CD4-positive, alpha-beta T cell treated with Interleukin-6 for 4 hours (primary cell): ENCODE measurements around the gene BMPR1B.
"Not testable (repeated sequence)": the region's sequence is repeated elsewhere in the genome, so short reads cannot be mapped to it uniquely, and the experiment has no call there.

Experiments used
- DNase-seq: peaks from one replicate; pipeline ENCODE4 v3.0.0-alpha.2; 2020; ENCODE audit warnings: mixed read lengths

The BMPR1B gene

DNA sequence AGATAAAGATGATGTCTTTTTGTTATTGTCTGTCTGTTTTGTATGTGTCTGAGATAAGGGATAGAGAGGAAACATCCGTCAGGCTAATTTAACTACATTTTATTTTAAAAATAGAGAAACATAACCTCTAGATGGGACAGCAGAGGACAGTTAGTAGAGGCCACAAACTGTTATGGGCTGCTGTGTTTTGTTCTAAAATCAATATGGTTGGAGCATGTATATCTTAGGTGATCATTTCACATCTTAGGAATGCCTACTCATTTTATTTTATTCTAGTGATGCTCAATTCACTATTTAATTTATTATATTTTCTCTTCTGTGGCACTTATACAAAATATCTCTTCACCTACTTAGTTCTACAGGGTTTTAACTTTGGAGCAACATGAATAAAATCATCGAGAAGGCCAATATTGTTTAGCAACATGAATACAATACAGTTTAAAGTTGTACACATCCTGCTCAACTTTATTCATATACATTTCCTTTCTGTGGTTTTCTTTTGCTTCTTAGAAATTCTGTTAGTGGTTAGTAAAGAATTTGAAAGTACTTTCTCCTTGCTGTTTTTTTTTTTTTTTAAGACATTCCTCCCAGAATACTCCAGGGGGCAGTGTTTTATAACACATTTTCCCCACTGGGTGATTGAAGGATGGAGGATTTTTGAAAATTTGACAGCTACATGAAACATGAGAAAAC lies 398.1 kb downstream of the BMPR1B start:
- no peak for DNase-seq

DNA sequence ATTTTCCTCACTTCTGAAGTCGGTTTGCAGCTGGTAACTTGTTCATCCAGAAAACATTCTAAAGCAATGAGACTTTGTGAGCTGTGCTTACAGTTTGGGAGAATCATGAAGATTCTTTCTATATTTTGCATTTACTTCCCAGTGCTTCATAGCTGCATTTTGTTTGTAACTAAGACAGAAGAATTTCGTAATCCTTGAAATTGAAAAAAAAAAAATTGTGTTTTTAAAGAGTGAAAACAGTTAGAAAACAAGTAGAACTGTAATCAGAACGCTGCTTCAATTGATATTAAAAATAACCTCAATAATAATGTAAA lies 398.7 kb downstream of the BMPR1B start:
- DNase-seq: no peak

DNA sequence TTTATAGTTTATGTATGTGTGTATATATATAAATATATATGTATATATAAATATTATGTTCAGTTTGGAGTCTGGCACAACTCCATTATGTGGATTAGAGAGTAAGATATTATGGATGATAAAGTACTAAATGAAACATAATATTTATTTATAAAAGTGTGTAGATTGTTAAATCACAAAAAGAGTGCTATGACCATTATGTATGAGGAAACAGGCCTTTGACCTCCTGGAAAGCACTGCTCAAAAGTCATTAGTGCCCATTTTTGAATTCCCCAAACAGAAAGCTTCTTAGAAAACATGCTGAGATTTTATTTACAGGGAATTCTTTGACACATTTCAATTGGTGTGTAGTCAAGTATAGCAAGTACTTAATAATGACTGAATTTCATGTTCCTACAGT lies 399.8 kb downstream of the BMPR1B start:
- DNase-seq: no peak

DNA sequence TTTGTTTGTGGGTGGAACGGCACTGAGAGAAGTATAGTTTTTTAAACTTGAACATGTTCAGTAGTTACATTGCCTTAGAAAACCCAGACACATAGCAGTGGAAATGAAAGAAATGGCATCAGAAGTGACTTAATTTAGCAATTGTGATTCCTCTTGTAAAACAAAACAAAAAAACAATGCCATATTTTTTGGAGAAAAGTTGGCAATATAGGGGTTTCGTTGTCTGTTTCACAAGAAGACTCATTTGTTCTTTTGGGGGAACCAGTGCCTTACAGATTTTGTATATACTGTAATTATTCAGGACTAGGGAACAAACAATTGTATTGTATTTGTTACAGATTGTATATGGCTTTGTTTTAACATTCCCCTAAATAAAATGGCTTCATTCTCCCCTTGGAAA lies 400.3 kb downstream of the BMPR1B start:
- DNase-seq: no peak

DNA sequence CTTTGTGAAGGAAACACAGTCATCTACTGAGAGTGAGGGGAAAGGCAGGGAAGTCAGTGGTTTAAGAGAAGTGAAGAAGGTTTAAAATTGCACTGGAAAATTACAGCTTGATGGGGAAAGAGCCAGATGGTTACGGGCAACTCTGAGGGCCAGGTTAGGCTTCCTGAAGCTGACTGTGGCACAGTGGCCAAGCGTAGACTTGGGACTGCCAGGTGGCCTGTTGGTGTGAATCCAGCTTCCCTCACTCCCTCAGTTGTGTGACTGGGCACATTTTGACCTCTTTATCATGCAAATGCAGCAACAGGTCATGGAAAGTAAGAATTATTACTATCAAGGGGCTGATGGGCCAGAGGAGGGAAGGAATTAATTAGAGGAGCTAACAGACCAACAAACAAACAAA lies 400.9 kb downstream of the BMPR1B start:
- no peak for DNase-seq

DNA sequence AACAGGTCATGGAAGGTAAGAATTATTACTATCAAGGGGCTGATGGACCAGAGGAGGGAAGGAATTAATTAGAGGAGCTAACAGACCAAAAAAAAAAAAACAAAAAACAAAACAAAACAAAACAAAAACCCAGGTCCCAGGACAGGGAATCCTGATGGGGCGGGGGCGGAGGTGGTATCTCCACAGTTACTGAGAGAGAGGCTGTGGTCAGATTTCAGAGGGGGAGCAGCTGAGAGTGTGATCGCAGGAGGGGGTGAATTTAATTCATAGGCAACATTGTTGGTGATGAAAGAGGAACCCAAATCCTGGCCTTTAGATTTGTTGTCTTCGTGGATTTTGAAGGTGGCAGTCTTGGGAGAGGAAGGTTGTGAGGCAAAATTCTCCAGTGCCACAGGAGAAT lies 401.6 kb downstream of the BMPR1B start:
- no peak for DNase-seq

DNA sequence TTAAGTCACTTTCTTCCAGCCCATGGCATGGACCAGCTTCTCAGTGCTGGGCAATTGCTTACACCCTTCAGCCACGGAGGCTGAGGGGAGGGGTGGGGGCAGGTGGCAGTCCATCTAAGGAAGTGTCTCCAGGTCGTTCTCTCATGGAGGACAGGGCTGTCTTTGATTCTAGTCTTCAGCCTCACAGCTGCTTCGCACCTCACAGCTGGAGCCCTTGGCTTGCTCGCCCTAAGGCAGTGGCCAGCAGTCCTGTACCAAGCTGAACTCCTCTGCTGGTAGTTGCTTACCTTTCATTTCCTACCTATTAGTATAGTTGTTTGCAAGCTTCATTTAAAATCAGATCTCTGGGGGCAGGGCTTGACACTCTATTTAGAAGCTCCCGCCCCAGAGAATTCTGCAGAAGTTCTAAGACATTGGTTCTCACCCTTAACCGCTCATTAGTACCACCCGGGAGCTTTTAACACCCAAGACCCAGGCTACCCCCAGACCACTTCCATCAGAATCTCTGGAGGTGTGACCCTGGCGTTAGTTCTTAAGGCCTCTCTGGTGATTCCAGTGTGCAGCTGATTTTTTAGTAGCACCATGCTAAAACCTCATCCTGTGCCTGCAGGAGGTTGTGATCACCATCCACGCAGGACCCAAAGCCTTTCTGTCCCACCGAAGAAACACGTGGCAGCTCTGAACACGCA lies 404.2 kb downstream of the BMPR1B start:
- DNase-seq: no peak

DNA sequence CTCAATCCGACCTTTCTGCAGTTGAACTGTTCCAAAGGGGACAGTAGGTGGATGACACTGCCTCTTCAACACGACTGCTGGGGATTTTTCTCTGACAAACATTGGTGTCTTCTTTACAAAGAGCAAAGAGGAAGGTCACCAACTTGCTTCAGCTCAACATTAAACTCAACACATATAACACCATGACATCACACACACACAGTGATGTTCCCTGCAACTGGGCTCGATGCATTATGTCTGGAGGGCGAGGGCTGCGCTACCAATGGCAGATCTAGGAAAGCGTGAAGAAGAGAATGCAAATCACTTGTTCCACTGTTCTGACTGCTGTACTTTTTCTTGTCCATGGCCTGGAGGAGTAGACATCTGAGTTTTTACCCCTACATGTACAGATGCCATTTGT lies 405.1 kb downstream of the BMPR1B start:
- no peak for DNase-seq

DNA sequence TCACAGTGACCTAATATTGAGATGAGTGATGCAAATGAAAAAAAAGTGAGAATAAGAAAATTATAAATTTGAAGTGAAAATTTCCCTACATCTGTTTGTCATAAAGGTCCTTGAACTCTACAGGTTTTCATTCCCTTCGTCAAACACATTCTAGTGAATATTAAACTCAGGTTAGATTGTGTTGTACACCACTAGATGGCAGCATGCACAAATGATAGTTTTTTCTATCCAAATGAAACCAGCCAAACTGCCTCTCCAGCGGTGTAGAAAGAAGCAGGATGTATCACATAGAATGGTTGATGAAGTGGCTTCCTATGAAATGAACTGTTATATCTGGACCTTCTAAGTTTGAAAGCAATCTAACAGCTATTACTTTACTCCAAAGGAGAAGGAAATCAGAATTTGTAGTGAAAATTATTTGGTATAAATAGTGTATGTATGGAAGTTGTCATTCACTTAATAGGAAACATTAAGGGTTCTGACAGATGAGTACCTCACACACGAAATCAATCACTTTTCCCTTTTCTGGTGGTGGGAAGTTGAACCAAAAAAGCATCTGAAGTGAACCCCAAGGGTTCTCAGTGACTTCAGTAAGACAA lies 408.3 kb downstream of the BMPR1B start:
- peak; percentile 34 for DNase-seq

DNA sequence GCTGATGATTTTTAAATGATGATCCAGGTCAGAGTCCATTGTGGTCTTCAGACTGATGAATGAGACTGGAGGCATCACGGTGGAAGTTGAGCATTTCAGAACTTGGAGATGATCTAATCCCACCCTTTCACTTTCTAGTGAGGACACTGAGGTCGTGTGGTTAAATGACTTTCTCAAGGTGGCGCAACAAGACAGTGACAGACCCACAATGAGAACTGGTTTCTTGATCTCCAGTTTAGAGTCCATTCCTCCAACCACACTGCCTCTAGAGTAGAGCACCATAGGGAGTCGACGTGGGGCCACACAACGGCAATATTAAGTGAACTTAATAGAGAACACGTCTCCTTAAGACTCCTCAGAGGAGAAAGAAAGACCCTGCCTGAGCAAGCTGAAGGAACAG lies 410.1 kb downstream of the BMPR1B start:
- DNase-seq: no peak

DNA sequence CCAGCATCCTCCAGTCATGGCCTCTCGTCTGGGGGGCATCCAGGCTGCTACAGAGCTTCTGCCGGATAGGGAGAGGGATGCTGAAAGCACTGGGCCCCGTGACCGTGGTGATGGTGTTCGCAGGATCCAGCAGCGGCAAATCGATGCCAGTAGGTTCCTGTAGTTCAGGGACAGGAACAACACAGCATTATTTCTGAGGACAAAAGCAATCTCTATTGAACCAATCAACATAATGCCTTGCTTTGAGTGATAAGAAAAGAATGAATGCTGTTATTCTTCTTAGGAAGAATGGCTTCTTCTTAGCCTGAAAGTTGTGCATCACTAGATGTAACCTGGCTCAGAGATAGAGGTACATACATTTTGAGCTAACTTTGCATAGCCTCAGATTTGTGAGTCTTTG lies 412.4 kb downstream of the BMPR1B start:
- DNase-seq: no peak

DNA sequence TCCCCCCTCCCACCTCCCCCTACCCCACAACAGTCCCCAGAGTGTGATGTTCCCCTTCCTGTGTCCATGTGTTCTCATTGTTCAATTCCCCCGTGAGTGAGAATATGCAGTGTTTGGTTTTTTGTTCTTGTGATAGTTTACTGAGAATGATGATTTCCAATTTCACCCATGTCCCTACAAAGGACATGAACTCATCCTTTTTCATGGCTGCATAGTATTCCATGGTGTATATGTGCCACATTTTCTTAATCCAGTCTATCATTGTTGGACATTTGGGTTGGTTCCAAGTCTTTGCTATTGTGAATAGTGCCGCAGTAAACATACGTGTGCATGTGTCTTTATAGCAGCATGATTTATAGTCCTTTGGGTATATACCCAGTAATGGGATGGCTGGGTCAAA lies 413.6 kb downstream of the BMPR1B start:
- not testable (repeated sequence) for DNase-seq

DNA sequence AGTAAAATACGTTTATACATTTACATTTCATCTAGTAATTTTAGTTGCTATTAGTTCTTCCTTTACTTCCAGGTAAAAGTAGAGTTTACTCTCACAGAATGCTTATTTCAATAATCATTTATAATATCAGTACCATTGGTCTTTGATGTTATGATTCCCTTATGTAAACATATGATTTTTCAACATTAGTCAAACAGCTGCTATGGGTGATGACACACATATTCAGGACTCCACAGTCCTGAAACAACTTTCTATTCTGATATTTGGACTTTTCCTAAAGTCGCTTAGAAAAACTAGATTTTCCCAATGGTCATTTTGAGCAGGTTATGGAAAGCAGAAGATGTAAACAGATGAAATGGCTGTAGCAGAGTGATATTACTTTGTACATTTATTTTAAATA lies 421.2 kb downstream of the BMPR1B start:
- no peak for DNase-seq

DNA sequence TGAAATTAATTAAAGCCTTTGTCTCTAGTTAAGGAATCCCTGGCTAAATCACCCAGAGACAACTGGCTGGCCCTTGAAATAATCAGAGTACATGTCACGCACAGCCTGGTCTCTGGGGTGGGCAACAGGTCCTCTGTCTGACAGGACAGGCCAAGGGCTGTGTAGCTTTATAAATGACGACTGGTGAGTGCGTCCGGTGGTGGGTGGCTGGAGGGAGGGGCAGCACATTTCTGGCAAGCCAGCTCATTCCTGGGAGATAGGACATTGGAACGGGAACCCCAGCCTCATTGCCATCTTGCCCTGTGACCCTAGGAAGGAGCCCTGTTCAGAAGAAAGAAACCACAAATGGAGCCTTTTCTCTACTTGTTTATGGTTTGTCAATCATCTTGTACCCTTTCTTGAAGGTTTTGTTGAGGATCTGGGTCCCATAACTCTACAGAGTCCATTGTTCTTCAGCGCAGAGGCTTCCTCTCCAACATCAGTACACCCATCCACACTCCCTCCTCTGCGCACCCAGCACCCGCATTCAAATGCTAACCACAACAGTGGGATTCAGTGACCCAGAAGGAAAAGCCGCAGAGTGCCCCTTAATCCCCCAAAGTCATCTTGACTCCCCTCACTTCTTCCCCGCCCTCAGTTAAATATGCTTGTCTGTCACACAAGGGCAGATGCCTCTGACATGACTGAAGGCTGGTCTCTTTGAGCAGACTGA lies 422.9 kb downstream of the BMPR1B start:
- DNase-seq: no peak

DNA sequence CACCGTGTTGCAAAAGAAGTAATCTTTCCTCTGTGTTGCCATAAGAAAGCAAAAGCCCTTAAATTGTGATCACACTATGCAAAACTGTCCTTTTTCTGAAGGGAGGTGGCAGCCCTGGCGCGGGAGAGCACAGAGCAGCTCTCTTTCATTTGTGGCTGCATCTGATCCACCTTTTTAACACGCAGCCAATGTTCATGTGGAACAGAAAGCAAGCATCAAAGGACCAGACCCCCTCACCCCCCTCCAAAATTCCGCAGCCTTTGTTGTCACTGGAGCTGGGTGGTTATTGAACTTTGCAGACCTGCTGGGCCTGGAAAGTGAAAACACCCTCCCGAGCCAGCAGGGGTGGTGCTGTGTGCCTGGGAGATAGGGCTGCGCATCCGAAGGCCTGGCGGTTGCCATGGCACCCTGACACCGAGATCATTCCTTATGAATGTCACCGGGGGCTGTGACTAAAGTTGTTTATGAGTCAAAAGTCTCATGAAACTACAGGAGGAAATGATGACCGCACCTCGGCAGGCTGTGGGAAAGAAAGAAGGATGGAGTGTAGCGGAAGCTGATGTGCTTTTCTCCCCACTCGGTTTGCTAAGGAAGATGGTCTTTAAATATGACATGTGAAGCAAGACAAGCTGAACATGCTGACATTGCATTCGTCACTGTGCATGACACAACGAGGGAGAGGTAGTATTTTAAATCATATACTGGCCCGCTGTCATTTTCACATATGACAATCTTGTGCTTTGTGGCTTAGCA lies 423.7 kb downstream of the BMPR1B start:
- peak; percentile 38 for DNase-seq

DNA sequence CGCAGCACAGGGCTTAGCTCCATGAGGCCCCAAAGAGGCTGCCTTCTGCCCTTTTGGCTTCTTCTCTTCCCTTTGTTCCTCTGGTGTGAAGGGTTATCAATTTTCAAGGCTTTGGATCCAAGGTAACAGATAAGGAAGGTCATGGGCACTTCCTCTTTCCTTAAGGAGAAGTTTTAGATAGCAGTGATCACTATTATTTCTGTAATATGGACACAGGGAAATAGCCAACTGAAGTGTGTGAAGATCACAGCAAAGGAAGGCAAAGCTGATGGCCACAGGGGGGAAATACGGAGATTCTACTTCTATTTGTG lies 424.2 kb downstream of the BMPR1B start:
- no peak for DNase-seq

DNA sequence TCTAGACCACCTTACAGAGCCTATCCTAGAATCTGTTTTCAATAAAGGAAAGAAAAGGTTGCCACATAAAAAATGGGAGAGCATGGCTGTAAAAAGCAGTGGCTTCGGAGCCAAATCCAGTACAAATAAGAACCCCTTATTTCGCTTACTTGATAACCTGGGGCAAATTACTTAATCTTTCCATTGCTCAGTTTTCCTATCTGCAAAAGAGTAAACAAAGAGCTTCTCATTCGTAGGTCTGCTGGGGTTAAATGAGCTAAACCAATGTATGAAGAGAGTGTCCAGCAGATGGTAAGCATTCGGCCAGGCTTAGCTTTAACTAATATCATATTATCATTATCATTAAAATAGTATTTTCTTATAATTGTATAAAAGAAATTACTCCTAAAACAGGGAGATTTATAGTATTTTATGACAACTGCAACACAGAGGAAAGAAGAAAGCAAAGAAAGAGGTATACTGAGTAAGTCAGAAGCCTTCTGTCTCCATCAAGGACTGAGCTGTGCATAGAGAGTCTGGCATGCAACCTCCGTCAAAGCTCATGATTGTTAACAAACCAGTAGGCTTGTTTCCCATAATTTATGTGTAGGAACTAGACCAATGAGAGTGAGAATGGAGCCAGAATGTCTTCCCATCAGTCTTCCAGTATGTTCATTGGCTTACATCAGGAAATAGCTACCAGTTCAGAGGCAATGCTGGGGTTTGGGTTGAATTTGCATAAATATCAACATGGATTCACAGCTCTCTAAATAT lies 426.1 kb downstream of the BMPR1B start:
- no peak for DNase-seq

DNA sequence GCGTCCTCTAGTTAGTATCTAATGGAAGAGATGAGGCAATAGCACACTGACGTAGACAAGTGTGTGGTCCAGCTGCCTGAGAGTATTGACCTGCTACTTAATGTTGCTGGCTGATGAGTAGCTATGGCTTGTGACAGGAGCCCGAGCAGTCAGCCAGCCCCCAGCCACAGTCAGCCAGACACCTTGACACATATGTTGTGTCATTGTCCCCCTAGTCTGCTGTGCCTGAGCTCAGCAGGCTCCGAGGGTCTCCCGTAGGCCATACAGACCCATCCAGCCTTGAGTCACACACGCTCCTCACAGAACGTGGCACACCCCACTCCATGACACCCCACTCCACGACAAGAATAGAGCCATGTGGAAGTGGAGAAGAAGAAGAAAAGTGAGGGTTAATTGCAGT lies 428.9 kb downstream of the BMPR1B start:
- no peak for DNase-seq

DNA sequence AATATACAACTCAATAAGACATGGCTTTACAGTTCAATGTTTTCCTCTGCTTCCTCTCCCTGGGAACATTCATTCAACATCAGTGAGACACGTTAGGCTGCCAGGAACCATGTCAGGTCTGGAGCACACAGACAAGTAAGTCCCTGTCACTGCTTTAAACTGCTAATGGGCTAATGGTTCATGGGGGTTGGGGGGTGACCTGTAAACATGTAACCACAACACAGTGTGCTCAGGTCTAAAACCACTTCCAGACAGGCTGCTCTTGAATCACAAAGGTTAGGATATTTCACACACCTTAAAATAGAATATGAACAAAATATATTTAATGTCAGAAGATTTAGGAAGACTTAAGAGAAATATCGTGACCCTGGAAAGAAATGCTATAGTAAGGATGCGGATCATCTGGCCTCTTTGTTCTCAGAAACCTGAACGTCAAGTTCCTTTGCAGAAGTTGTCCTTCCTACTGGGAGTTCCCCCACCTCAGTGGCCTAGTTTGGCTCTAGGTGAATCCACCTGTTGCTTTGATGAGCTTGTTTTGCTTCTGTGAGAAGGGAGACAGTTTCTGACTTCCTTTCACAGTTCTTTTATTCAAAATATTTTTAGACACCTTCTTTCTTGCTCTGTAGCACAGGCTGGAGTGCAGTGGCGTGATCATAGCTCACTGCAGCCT lies 431.1 kb downstream of the BMPR1B start:
- DNase-seq: no peak

DNA sequence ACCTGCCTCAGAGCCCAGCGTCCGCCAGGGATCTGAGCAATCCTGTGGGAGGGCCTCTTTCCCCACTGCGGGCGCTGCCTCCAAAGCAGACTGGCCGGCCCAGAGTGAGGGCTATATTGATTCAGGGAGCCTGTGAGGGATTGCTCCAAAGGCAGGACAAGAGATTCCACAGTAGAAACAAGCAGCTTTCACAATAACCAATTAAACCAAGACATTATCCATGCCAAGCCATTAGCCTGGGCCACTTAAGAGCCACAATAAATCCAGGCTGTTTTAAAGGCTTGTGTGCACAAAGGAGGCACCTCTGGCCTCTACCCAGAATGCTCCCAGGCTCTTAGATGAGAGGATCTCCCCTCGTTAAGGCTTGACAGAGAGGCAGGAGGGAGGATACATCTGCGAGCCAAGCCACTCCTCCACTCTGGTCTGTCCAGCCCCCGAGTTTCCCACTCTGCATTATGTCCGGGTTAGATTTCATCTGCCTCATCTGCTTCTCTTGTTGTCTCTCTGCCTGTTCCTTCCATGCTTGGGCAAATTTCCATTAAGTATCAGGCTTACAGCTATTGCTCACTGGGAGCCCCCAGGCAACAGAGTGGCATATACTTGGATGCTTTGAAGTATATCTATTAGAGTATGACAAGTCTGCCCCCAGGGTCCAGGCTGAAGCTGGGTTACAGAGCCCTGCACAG lies 433.1 kb downstream of the BMPR1B start:
- DNase-seq: no peak

DNA sequence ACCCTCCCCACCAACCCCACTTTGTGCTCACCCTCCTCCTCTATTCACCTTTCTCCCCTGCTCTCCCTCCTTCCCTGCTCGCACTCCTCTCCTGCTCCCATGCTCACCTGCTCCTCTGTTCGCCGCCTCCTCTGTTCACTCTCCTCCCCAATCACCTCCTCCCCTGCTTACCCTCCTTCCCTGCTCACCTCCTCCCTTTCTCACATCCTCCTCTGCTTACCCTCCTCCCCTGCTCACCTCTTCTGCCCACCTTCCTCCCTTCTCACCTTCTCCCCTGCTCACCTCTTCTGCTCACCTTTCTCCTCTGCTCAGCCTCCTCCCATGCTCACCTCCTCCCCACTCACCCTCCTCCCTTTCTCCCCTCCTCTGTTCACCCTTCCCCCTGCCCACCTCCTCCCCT lies 433.8 kb downstream of the BMPR1B start:
- no peak for DNase-seq
